D721Med (cell line): ENCODE results near the gene C14orf132.
A peak's percentile ranks its signal among the peaks of the same experiment; 100 is the strongest.

Experiments used
- DNase-seq: peaks from one replicate; pipeline ENCODE4 v3.0.0; 2011; ENCODE audit warnings: low spot score; ENCODE audit not compliant: insufficient read length
- FAIRE-seq: peaks from 2 replicates; lab custom pipeline; 2011; peaks lifted over from hg19 to GRCh38; lab: Jason Lieb, UNC
- CTCF ChIP-seq: IDR thresholded peaks from 2 replicates; pipeline ENCODE4 v1.5.1; 2012; ENCODE audit warnings: mild to moderate bottlenecking, control low read depth; ENCODE audit not compliant: insufficient read depth; ENCODE audit errors: missing control alignments

Gene C14orf132

DNA sequence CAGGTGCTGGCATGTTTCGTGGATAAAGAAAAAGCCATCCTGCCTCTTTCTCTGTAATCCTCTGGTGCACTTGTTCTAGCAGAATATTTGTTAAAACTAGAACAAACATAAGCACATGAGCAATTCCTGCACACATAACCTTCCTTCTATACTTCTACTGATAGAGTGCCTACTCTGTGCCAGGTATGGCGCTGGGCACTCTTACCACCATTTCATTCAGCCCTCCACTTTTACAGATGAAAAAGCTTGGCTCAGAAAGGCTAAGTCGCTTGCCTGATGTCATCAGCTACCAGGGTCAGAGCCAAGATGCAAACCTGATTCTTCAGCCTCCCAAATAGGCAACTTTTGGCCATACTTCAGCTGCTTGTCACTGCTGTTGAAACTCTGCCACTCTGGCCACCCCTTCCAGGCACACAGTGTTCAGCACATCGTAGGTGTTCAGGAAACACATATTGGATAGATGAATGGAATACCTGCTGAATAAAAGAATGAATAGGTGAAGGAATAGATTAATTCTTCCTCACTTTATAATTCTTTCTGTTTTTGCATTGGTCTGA, 10.0 kb upstream of the C14orf132 start:
- FAIRE-seq (no peak), DNase-seq (no peak)
- TF ChIP-seq CTCF = no peak

GRCh38 chr14:96030108-96030760, 8.9 kb upstream of the C14orf132 start:
- TF ChIP-seq CTCF = no peak
- DNase-seq (no peak), FAIRE-seq (no peak)

GRCh38 chr14:96031691-96032090, 7.5 kb upstream of the C14orf132 start:
- TF ChIP-seq CTCF = no peak
- no peak for FAIRE-seq

GRCh38 chr14:96035456-96035855, 3.7 kb upstream of the C14orf132 start:
- FAIRE-seq (no peak), DNase-seq (no peak)
- no peak for TF ChIP-seq CTCF

More at GRCh38 chr14:96031691-96032090, 7.5 kb upstream of the C14orf132 start:
- no peak for DNase-seq

DNA sequence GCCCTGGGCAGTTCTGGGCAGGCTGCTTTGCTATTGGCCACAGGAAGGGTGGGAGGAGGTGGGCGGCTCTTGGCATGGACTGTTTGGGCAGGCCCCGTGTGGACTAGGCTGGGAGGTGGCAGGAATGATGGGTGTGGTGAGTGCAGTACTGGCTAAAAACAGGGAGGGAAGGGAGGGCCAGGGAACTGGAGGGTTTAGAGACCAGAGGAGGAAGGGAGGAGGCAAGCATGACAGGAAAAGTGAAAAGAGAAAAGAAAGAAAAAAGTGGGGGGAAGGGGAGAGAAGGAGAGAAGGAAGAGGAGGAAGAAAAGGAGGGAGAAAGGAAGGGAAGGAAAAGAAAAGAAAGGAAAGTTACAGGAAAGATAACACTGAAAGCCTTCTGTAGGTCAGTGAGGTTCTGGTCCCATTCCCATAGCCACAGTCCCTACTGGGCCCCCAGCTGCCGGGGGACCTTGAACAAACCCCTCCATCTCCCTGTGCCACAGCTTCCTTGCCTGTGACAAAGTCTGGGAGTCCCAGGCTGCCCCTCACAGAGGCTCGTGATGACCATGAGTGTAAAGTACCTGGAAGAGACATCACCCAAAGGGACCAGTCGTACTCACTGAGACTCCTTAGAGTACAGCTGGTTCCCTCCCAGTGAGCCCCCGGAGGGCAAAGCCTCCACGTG, 1.1 kb upstream of the C14orf132 start:
- TF ChIP-seq CTCF = no peak
- DNase-seq = no peak
- FAIRE-seq = no peak

DNA sequence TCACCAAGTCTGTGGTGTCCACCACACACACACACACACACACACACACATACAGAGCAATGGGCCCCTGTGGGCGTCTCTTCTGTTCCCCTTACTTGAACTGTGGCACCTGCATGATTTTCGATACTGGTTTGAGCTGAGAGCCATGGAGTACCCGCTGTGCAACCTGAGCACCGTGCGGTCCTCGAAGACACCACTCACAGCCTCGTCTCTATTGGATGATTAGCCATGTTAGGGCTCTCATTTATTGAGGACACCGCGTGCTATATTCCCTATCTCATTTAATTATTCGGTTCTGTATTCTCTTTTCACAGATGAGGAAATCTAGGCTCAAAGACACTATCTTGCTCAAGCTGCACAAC, 623 bp upstream of the C14orf132 start:
- FAIRE-seq (no peak), DNase-seq (no peak)
- TF ChIP-seq CTCF = no peak

DNA sequence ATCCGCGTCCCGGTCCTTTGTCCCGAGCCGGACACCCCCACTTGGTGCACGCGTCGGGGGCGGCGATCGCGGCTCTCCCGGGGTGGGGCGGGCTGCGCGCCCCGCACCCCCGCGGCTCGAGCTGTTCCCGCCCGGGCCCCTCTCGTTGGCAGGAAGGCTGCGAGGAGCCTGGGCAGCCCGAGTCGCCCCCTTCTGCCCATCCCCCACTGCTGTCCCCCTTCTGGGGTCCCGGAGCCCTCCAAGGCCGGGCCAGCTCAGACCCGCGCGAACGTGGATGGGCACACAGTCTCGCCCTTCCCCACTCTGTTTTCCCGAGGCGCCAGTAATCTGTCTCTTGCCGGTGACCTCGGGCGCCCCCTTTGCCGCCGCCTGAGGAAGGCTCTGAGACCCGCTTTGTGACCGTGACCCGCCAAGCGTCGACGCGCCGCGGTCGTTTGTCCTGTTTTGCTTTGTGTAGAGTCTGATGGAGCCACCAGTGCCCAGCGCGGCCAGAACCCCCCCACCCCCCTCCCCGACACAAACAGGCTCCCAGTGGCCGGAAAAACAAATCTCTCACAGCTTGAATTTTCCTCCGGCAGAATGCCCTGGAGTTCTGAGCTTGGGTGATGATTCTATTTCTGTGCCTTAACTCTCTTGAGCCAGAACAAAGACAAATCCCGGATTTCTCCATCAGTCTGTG, 610 bp downstream of the C14orf132 start:
- FAIRE-seq (no peak), DNase-seq (no peak)
- peak; percentile 23 for TF ChIP-seq CTCF
